Stimulated activated CD8-positive, alpha-beta memory T cell treated with anti-CD3 and anti-CD28 coated beads, Interleukin-12 subunit alpha, Interleukin-12 subunit beta, amount 100 ng/mL, for 24 hours (primary cell): ENCODE results near the gene C12orf56.
"Not testable (repeated sequence)": the region's sequence is repeated elsewhere in the genome, so short reads cannot be mapped to it uniquely, and the experiment has no call there.

ENCODE experiments used
- DNase-seq: peaks from one replicate; pipeline ENCODE4 v3.0.0-alpha.2; 2020; ENCODE audit errors: extremely low read depth

C12orf56 gene

GRCh38 chr12:64236549-64236948 is 154.0 kb downstream of the C12orf56 start:
- DNase-seq, result no peak

GRCh38 chr12:64232196-64232595 is 158.4 kb downstream of the C12orf56 start:
- no peak for DNase-seq

DNA sequence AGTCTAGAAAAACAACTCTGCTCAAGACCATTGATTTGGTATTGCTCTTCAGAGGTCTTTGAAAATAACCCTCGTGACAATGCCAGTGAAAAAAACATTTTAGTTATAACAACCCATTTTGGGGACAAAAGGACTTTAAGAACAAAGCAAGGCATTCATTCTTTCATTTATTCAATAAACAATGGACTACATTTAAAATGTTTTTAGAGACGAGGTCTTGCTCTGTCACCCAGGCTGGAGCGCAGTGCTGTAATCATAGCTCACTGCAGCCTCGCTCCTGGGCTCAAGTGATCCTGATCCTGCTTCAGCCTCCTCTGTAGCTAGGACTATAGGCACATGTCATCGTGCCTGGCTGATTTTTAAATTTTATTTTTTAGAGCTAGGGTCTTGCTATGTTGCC is 160.8 kb downstream of the C12orf56 start:
- DNase-seq, result no peak

GRCh38 chr12:64229240-64229639 is 161.3 kb downstream of the C12orf56 start:
- DNase-seq, result no peak

DNA sequence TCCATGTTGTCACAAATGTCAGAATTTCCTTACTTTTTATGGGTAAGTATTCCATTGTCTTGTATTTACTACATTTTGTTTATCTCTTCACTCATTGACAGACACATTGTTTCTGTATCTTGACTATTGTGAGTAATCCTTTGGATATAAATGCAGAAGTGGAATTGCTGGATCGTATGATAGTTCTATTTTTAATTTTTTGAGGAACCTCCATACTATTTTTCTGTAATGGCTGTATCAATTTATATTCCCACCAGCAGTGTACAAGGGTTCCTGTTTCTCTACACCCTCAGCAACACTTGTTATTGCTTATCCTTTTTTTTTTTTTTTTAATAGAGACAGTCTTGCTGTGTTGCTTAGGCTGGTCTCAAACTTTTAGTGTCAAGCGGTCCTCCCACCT is 164.9 kb downstream of the C12orf56 start:
- no peak for DNase-seq

- peak; percentile 81 for DNase-seq
Measured at GRCh38 chr12:64222009-64222765, 168.4 kb downstream of the C12orf56 start, which contains the start of gene KICS2. TSS of gene KICS2 (minus strand) at chr12:64222296. CDS start at chr12:64222237, 59 bp downstream.

- peak; percentile 24 for DNase-seq
Measured at GRCh38 chr12:64221651-64222008, 168.9 kb downstream of the C12orf56 start.

- no peak for DNase-seq
Measured at GRCh38 chr12:64220046-64220445, 170.5 kb downstream of the C12orf56 start.

DNA sequence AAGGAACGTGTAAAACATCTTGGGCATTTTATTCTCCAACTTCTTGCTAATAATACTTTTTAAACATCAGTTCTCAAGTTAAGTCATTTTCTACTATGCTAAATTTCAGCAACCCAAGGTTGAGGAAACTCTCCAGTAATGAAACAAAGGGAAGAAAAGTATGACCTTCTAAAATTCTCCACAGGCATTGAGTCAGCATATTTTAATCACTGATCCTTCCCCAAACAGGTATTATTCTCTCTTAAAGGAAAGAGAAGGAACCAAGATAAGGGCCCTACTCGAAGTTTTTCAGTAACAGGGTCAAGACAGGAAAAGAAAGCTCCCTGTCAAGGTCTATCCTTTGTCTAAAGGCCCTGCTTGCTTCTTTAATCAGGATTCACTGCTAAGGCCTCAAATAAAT is 171.4 kb downstream of the C12orf56 start:
- DNase-seq, result no peak

GRCh38 chr12:64218597-64218996 is 172.0 kb downstream of the C12orf56 start:
- DNase-seq, result no peak

DNA sequence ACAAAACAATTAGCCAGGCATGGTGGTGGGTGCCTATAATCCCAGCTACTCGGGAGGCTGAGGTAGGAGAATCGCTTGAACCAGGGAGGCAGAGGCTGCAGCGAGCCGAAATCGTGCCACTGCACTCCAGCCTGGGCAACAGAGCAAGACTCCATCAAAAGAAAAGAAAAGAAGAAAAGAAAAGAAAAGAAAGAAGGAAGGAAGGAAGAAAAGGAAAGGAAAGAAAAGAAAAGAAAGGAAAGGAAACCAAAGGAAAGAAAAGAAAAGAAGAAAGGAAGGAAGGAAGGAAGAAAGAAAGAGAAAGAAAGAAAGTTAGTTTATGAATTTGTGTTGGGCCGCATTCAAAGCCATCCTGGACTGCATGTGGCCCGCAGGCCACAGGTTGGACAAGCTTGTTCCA is 172.9 kb downstream of the C12orf56 start:
- DNase-seq, result not testable (repeated sequence)

DNA sequence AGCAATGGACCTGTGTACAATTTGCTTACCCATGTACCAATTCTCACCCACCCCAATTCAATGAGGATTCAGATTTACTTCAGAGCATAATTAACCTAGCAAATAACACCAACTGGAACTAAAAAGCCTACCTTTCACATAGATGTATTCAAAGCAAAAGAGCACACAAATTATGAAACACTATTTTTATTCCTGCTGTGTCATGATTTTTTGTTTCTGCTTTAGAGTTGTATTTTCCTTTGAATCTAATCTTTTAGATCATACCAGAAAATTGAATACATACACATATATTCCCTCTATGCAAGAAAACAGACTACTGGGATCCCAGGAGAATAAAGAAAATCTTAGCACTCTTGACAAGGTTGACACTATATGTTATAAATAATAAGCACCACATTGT is 174.3 kb downstream of the C12orf56 start:
- no peak for DNase-seq
